ENCODE data around the gene FGD5. TPM values are rescaled to one million over a fixed set of nuclear protein-coding genes. Genes with fewer than 3 reads are reported as not detected.

Gene FGD5
- not detected in 2 replicates for total RNA-seq (2014; rRNA removed; shearing (Covaris generic); ENCODE audit: low replicate concordance)

GRCh38 chr3:14818804-14819500, at the start of gene FGD5:
Gene FGD5 (plus strand): TSS chr3:14818962. CDS start chr3:14819072, 110 bp downstream.
- DNase-seq (ENCODE audit: low read depth): no peak
- in situ Hi-C loops (cut with HindIII; ENCODE audit: low pct_unique_long_range_greater_than_20kb, low sequenced_read_pairs): no loop called here

- in situ Hi-C loops (cut with HindIII; ENCODE audit: low pct_unique_long_range_greater_than_20kb, low sequenced_read_pairs): no loop called here
- DNase-seq (ENCODE audit: low read depth): no peak
Measured at GRCh38 chr3:14769544-14770325, 49.0 kb upstream of the FGD5 start.

- no peak for DNase-seq (ENCODE audit: low read depth)
- in situ Hi-C loops (cut with HindIII; ENCODE audit: low pct_unique_long_range_greater_than_20kb, low sequenced_read_pairs): no loop called here
Measured at GRCh38 chr3:14770591-14770990, 48.2 kb upstream of the FGD5 start.

- DNase-seq (ENCODE audit: low read depth): no peak
- in situ Hi-C loops (cut with HindIII; ENCODE audit: low pct_unique_long_range_greater_than_20kb, low sequenced_read_pairs): no loop called here
Measured at GRCh38 chr3:14771593-14772497, 46.9 kb upstream of the FGD5 start.

- DNase-seq (ENCODE audit: low read depth): no peak
- in situ Hi-C loops (cut with HindIII; ENCODE audit: low pct_unique_long_range_greater_than_20kb, low sequenced_read_pairs): no loop called here
Measured at GRCh38 chr3:14772533-14773138, 46.1 kb upstream of the FGD5 start.

GRCh38 chr3:14773281-14773680, 45.5 kb upstream of the FGD5 start:
- DNase-seq (ENCODE audit: low read depth): no peak
- in situ Hi-C loops (cut with HindIII; ENCODE audit: low pct_unique_long_range_greater_than_20kb, low sequenced_read_pairs): no loop called here

GRCh38 chr3:14773691-14774128, 45.1 kb upstream of the FGD5 start:
- in situ Hi-C loops (cut with HindIII; ENCODE audit: low pct_unique_long_range_greater_than_20kb, low sequenced_read_pairs): no loop called here
- DNase-seq (ENCODE audit: low read depth): no peak

- DNase-seq (ENCODE audit: low read depth): no peak
- in situ Hi-C loops (cut with HindIII; ENCODE audit: low pct_unique_long_range_greater_than_20kb, low sequenced_read_pairs): no loop called here
Measured at GRCh38 chr3:14774431-14774830, 44.3 kb upstream of the FGD5 start.

GRCh38 chr3:14775011-14775410, 43.8 kb upstream of the FGD5 start:
- in situ Hi-C loops (cut with HindIII; ENCODE audit: low pct_unique_long_range_greater_than_20kb, low sequenced_read_pairs): no loop called here
- no peak for DNase-seq (ENCODE audit: low read depth)

GRCh38 chr3:14775563-14775962, 43.2 kb upstream of the FGD5 start:
- DNase-seq (ENCODE audit: low read depth): no peak
- in situ Hi-C loops (cut with HindIII; ENCODE audit: low pct_unique_long_range_greater_than_20kb, low sequenced_read_pairs): no loop called here

GRCh38 chr3:14779069-14779685, 39.6 kb upstream of the FGD5 start:
- DNase-seq (ENCODE audit: low read depth): no peak
- in situ Hi-C loops (cut with HindIII; ENCODE audit: low pct_unique_long_range_greater_than_20kb, low sequenced_read_pairs): no loop called here

GRCh38 chr3:14780927-14781507, 37.7 kb upstream of the FGD5 start:
- DNase-seq (ENCODE audit: low read depth): no peak
- in situ Hi-C loops (cut with HindIII; ENCODE audit: low pct_unique_long_range_greater_than_20kb, low sequenced_read_pairs): no loop called here

- in situ Hi-C loops (cut with HindIII; ENCODE audit: low pct_unique_long_range_greater_than_20kb, low sequenced_read_pairs): no loop called here
- DNase-seq (ENCODE audit: low read depth): no peak
Measured at GRCh38 chr3:14783480-14784086, 35.2 kb upstream of the FGD5 start.

GRCh38 chr3:14784087-14784681, 34.6 kb upstream of the FGD5 start:
- in situ Hi-C loops (cut with HindIII; ENCODE audit: low pct_unique_long_range_greater_than_20kb, low sequenced_read_pairs): no loop called here
- DNase-seq (ENCODE audit: low read depth): no peak

- no peak for DNase-seq (ENCODE audit: low read depth)
- in situ Hi-C loops (cut with HindIII; ENCODE audit: low pct_unique_long_range_greater_than_20kb, low sequenced_read_pairs): no loop called here
Measured at GRCh38 chr3:14785207-14786155, 33.3 kb upstream of the FGD5 start.

GRCh38 chr3:14786369-14786768, 32.4 kb upstream of the FGD5 start:
- DNase-seq (ENCODE audit: low read depth): no peak
- in situ Hi-C loops (cut with HindIII; ENCODE audit: low pct_unique_long_range_greater_than_20kb, low sequenced_read_pairs): no loop called here
